Stromal cell of bone marrow (primary cell): Measurements from ENCODE around the gene SOX4.
A peak's percentile ranks its signal among the peaks of the same experiment; 100 is the strongest.
"Not testable (repeated sequence)": the region's sequence is repeated elsewhere in the genome, so short reads cannot be mapped to it uniquely, and the experiment has no call there.

Experiments
- DNase-seq: peaks from one replicate; pipeline ENCODE4 v3.0.0-alpha.2; 2012; ENCODE audit warnings: low read depth

The SOX4 gene

GRCh38 chr6:21593412-21593926 lies at the start of gene SOX4:
TSS of gene SOX4 (plus strand) at chr6:21593751. CDS start at chr6:21594535, 784 bp downstream.
- DNase-seq, result peak; percentile 95

GRCh38 chr6:21552286-21552685 lies 41.3 kb upstream of the SOX4 start:
- not testable (repeated sequence) for DNase-seq

- no peak for DNase-seq
These were observed 39.3 kb upstream of the SOX4 start for GRCh38 chr6:21554286-21554685.

GRCh38 chr6:21555197-21555596 lies 38.4 kb upstream of the SOX4 start:
- DNase-seq, result no peak

GRCh38 chr6:21556511-21556910 lies 37.0 kb upstream of the SOX4 start:
- DNase-seq, result no peak

- DNase-seq, result peak; percentile 52
These were observed 36.4 kb upstream of the SOX4 start for GRCh38 chr6:21556968-21557721.

GRCh38 chr6:21559238-21559637 lies 34.3 kb upstream of the SOX4 start:
- no peak for DNase-seq

- no peak for DNase-seq
These were observed 33.3 kb upstream of the SOX4 start for GRCh38 chr6:21560249-21560648.

GRCh38 chr6:21565431-21565830 lies 28.1 kb upstream of the SOX4 start:
- no peak for DNase-seq

- DNase-seq, result no peak
These were observed 15.0 kb upstream of the SOX4 start for GRCh38 chr6:21578523-21578922.

- DNase-seq, result peak; percentile 65
These were observed 10.9 kb upstream of the SOX4 start for GRCh38 chr6:21582651-21583050.

GRCh38 chr6:21586300-21586699 lies 7.3 kb upstream of the SOX4 start:
- DNase-seq, result no peak

- no peak for DNase-seq
These were observed 6.8 kb upstream of the SOX4 start for GRCh38 chr6:21586740-21587178.

GRCh38 chr6:21587179-21587960 lies 6.2 kb upstream of the SOX4 start:
- peak; percentile 62 for DNase-seq

- DNase-seq, result no peak
These were observed 5.5 kb upstream of the SOX4 start for GRCh38 chr6:21587961-21588480.

- DNase-seq, result peak; percentile 70
These were observed 4.8 kb upstream of the SOX4 start for GRCh38 chr6:21588481-21589351.

GRCh38 chr6:21589352-21590345 lies 3.9 kb upstream of the SOX4 start:
- DNase-seq, result peak; percentile 68

GRCh38 chr6:21590346-21590745 lies 3.2 kb upstream of the SOX4 start:
- no peak for DNase-seq

- DNase-seq, result no peak
These were observed 2.1 kb upstream of the SOX4 start for GRCh38 chr6:21591446-21591845.

GRCh38 chr6:21592953-21593352 lies 598 bp upstream of the SOX4 start:
- DNase-seq, result no peak
